ENCODE data around the gene NDE1.
"Not testable (repeated sequence)": the region's sequence is repeated elsewhere in the genome, so short reads cannot be mapped to it uniquely, and the experiment has no call there.

The NDE1 gene

GRCh38 chr16:15723808-15724207 lies 73.8 kb downstream of the NDE1 start:
- no peak overlapping the region for H3K27ac ChIP-seq

DNA sequence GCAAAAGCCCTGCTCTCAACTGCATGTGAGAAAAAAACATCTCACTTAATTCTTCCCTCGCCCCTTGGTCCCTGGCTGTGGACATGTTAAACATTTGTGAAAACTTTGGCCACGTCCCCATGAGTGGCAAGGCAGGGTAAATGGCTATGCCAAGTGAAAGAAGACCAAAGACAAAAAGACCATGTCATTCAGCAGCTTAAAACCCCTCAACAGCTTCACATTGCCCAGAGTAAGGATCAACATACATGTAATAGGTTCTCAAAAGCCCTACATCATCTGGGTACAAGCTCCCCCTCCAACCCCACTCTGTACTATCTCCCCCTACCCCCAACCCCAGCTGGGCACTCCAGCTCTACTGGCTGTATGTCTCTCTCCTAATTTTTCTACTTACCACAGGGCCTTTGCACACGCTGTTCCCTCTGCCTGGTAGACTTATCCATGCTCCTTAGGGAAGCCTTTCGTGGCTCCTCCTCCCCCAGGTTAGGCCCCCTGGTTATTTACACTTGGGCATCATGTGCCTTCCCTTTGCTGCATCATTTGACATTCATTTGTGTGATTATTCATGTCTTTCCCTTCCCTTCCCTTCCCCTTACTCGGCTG lies 75.7 kb downstream of the NDE1 start:
- Histone ChIP-seq H3K27ac (no peak overlapping the region), H3K4me3 (no peak overlapping the region)

More at GRCh38 chr16:15723808-15724207, 73.8 kb downstream of the NDE1 start:
- H3K4me3 ChIP-seq = no peak overlapping the region

DNA sequence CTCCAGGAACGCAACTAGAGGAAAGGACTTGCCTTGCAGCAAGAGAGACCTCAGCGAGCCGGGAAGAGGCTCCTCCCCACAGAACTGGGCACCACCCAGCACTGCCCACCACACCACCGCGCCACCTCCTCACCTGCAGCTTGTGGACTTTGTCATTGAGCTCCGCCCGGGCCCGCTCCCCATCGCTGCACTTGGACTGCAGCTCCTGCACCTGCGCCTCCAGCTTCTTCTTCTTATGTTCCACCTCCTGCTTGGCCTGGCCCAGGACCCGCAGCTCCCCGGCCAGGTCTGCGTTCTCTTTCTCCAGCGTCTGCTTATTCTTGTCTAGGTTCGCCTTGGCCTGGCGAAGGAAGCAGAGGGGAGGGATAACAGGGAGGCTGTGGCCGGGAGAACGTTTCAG lies 76.7 kb downstream of the NDE1 start:
- Histone ChIP-seq H3K27ac (no peak overlapping the region), H3K4me3 (no peak overlapping the region)

DNA sequence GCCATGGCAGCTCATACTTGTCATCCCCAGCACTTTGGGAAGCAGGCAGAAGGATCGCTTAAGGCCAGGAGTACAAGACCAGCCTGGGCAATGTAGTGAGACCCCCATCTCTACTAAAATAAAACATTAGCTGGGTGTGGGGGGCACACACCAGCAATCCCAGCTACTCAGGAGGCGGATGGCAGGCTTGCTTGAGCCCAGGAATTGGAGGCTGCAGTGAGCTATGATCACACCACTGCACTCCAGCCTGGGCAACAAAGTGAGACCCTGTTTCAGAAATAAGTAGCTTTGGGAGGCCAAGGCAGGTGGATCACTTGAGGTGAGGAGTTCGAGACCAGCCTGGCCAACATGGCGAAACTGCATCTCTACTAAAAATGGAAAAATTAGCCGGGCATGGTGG lies 77.7 kb downstream of the NDE1 start:
- not testable (repeated sequence) for H3K27ac ChIP-seq, H3K4me3 ChIP-seq

DNA sequence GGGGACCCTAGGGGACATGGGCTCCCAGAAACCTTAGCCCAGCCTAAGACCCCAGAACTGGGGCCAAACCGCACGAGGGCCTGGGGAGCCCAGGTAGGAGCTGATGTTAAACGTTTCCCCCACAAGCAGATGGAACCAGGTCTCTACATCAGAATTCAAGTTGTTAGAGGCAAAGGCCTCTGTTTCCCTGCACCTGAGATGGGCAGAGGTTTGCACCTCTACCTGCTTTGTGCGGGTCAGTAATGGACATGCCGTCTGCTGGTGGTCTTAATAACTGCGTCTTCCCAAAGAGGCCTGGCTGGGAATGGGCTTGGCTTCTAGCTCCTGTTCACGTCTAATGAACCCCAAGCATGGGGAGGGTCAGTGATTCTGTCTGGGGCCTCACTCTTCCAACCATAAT lies 79.1 kb downstream of the NDE1 start:
- Histone ChIP-seq H3K4me3 (no peak overlapping the region), H3K27ac (no peak overlapping the region)

GRCh38 chr16:15732416-15732815 lies 82.4 kb downstream of the NDE1 start:
- H3K27ac ChIP-seq = no peak overlapping the region
- no peak overlapping the region for H3K4me3 ChIP-seq

DNA sequence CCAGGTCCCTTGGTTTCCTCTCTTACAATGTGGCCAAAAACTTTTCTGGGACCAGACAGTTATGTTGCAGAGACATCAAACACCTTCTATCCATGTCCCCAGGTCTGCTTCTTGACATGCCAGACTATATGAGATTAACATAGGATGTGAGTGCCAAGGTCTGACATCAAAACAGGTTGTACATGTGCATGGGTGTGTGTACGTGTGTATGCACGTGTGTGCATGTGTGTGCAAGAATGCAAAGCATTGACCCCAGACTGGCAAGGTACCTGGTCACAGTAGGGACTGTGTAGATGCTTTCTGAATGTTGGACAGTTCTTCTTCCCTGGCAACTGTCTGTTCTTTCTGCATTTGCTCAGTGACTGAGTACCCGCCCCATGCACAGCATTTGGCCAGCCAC lies 85.6 kb downstream of the NDE1 start:
- Histone ChIP-seq H3K4me3 (no peak overlapping the region), H3K27ac (no peak overlapping the region)

- no peak overlapping the region for H3K27ac ChIP-seq
- H3K4me3 ChIP-seq = no peak overlapping the region
These were observed 86.5 kb downstream of the NDE1 start for GRCh38 chr16:15736529-15736928.

GRCh38 chr16:15737140-15737644 lies 87.1 kb downstream of the NDE1 start:
- no peak overlapping the region for H3K4me3 ChIP-seq

DNA sequence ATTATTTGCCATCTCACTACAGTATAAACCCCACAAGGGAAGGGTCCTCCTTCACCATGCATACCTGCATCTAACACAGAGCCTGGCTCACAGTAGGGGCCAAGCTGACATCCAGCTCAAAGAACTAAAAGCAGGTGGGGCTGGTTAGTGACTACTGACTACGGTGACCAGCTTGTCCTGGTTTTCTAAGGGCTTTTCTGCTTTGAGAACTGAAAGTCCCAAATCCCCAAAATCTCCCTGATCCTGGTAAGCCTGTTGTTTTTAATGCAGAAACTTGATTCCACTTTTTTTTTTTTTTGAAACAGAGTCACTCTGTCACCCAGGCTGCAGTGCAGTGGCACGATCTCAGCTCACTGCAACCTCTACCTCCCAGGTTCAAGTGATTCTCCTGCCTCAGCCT lies 89.4 kb downstream of the NDE1 start:
- H3K27ac ChIP-seq = no peak overlapping the region
- H3K4me3 ChIP-seq = no peak overlapping the region

More at GRCh38 chr16:15737140-15737644, 87.1 kb downstream of the NDE1 start:
- no peak overlapping the region for H3K27ac ChIP-seq

GRCh38 chr16:15739950-15740349 lies 89.9 kb downstream of the NDE1 start:
- no peak overlapping the region for H3K4me3 ChIP-seq
- H3K27ac ChIP-seq = no peak overlapping the region

GRCh38 chr16:15741207-15741871 lies 91.3 kb downstream of the NDE1 start:
- Histone ChIP-seq H3K27ac (no peak overlapping the region), H3K4me3 (no peak overlapping the region)

GRCh38 chr16:15742716-15743115 lies 92.7 kb downstream of the NDE1 start:
- Histone ChIP-seq H3K27ac (no peak overlapping the region), H3K4me3 (no peak overlapping the region)

DNA sequence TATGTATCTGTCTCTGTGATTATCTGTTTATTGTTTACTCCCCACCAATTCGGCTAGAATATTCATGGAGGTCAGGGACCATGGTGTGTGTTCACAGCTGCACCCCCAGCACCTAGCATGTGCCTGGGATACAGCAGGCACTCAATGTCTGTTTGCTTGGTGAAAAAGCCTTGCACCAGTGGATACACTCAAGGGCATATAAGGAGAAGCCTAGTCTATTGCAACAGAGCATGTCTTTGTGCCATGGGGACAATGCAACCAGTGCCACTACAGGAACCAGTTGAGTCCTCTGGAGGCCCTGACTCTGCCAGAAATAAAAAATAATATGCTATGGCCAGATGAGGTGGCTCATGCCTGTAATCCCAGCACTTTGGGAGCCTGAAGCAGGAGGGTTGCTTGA lies 93.6 kb downstream of the NDE1 start:
- Histone ChIP-seq H3K27ac (no peak overlapping the region), H3K4me3 (no peak overlapping the region)

DNA sequence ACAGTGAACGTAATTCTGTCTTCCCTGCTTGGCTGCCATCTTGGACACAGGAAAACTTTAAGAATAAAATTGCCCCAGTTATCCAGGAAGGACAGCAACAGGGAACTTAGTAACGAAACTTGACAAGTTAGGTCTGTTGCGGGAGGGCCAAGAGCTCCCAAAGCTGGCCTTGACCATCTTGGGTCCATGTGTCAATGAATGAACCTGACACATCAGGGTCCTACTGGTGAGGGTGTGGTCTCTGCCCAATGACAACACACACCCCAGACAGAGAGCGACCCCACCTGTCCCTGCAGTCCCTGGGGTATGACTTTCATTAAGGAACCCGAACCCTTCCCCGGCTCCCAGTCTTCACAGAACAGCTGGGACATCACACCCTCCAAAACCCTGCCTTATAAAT lies 96.3 kb downstream of the NDE1 start:
- no peak overlapping the region for H3K27ac ChIP-seq
- no peak overlapping the region for H3K4me3 ChIP-seq

DNA sequence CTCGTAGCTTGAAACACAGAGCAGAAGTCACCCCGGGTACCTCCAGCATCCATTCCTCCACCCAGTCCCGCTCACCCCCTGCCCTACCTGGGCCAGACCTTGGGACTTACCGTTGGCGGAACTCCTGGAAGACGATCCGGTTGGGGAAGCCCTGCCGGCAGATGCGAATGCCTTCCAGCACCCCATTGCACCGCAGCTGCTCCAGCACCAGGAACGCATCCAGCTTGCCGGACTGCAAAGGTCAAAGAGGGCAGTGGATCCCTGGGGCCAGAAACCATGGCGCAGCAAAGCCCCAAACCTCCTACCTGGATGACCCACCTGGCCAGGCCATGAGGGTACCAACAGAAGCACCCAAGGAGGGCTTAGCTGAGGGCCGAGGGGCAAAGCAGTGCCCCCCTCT lies 97.9 kb downstream of the NDE1 start:
- H3K27ac ChIP-seq = no peak overlapping the region
- no peak overlapping the region for H3K4me3 ChIP-seq

DNA sequence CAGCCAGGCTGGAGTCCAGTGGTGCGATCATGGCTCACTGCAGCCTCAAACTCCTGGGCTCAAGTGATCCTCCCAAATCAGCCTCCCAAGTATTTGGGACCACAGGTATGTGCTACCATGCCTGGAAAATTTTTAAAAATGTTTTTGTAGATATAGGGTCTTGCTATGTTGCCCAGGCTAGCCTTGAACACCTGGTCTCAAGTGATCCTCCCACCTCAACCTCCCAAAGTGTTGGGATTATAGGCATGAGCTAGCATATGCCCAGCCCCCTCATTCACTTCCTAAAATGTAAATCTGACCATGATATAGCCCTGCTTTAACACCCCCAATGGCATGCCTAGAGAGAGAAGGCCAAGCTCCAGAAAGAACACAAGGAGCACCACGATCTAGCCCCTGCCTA lies 98.6 kb downstream of the NDE1 start:
- Histone ChIP-seq H3K4me3 (no peak overlapping the region), H3K27ac (no peak overlapping the region)

DNA sequence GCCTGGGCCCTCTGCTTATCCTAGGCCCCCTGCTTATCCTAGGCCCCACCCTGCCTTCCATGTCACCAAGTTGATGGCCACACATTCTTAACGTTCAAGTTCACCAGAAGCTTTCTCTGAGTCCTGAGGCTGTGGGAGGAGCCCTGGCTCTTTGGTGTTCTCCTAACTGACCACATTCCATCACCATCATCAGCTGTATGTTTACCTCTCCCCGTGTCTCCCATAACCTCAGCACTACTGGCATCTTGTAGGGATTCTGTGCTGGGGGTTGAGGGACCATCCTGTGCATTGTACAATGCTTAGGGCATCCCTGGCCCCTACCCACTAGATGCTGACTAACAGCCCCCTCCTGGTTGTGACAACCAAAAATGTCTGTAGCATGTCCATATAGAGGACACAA lies 99.3 kb downstream of the NDE1 start:
- Histone ChIP-seq H3K4me3 (no peak overlapping the region), H3K27ac (no peak overlapping the region)

- Histone ChIP-seq H3K4me3 (no peak overlapping the region), H3K27ac (no peak overlapping the region)
These were observed 99.9 kb downstream of the NDE1 start for GRCh38 chr16:15749985-15750384.

DNA sequence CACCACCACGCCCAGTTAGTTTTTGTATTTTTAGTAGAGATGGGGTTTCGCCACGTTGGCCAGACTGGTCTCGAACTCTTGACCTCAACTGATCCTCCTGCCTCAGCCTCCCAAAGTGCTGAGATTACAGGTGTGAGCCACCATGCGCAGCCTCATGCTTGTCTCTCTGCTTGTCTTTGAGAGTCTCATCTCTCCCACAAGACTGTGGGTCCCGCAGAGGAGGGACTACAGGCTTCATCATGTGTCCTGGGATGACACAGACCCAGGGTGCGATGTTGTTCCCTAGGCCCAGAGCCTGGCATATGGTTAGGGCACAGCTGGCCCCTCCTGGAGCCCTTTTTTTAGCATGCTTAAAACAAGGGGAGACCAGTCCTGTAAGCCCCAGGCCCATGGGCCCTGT lies 101.9 kb downstream of the NDE1 start:
- no peak overlapping the region for H3K27ac ChIP-seq
- H3K4me3 ChIP-seq = no peak overlapping the region

- H3K4me3 ChIP-seq = no peak overlapping the region
- H3K27ac ChIP-seq = no peak overlapping the region
These were observed 102.9 kb downstream of the NDE1 start for GRCh38 chr16:15752717-15753488.
